Fibroblast of the aortic adventitia (primary cell): ENCODE measurements around the gene AFF3. TPM values are rescaled to one million over a fixed set of nuclear protein-coding genes. Genes with fewer than 3 reads are reported as not detected.

Experiments
- DNase-seq: peaks from one replicate; pipeline ENCODE4 v3.0.0-alpha.2; 2010; ENCODE audit warnings: low read depth
- H3K4me3 ChIP-seq: 2 replicates; pipeline ENCODE4 v1.5.1; 2011; ENCODE audit warnings: low read depth, mild to moderate bottlenecking, control low read depth, low read length, moderate library complexity
- CTCF ChIP-seq: IDR thresholded peaks from 2 replicates; pipeline ENCODE4 v1.5.1; 2011; ENCODE audit warnings: mild to moderate bottlenecking, low read length, control low read depth, inconsistent platforms; ENCODE audit not compliant: insufficient read depth
- total RNA-seq: library from RNA; depleted of rRNA; stranded (reverse); fragments of >200 nt; gene quantifications from 2 replicates; pipeline ENCODE4 v1.2.3, GENCODE V29; 2012; ENCODE audit warnings: low replicate concordance

Gene AFF3
- total RNA-seq, 1 donor, result 4.2 TPM

GRCh38 chr2:99571954-99572353 lies 570.4 kb downstream of the AFF3 start:
- TF ChIP-seq CTCF, result no peak
- DNase-seq, result no peak
- no peak overlapping the region for H3K4me3 ChIP-seq

- TF ChIP-seq CTCF, result no peak
- DNase-seq, result no peak
These were observed 570.9 kb downstream of the AFF3 start for GRCh38 chr2:99571533-99571932.

GRCh38 chr2:99571021-99571420 lies 571.4 kb downstream of the AFF3 start:
- no peak overlapping the region for H3K4me3 ChIP-seq
- TF ChIP-seq CTCF, result no peak
- DNase-seq, result no peak

More at GRCh38 chr2:99571533-99571932, 570.9 kb downstream of the AFF3 start:
- H3K4me3 ChIP-seq, result no peak overlapping the region

- no peak for DNase-seq
- TF ChIP-seq CTCF, result no peak
- H3K4me3 ChIP-seq, result no peak overlapping the region
These were observed 573.0 kb downstream of the AFF3 start for GRCh38 chr2:99569386-99569785.

- no peak overlapping the region for H3K4me3 ChIP-seq
- no peak for TF ChIP-seq CTCF
- DNase-seq, result no peak
These were observed 577.2 kb downstream of the AFF3 start for GRCh38 chr2:99565227-99565626.

GRCh38 chr2:99562516-99562915 lies 579.9 kb downstream of the AFF3 start:
- H3K4me3 ChIP-seq, result no peak overlapping the region
- no peak for TF ChIP-seq CTCF
- no peak for DNase-seq

GRCh38 chr2:99561804-99562203 lies 580.6 kb downstream of the AFF3 start:
- no peak for DNase-seq
- no peak overlapping the region for H3K4me3 ChIP-seq
- no peak for TF ChIP-seq CTCF
